ENCODE results near the gene AFF2. TPM values are rescaled to one million over a fixed set of nuclear protein-coding genes. Genes with fewer than 3 reads are reported as not detected.

AFF2 gene
- total RNA-seq, 1 donor from 2014 or later: 0.89 TPM

- no peaks in the 10 kb centered on the region for H3K27me3 Mint-ChIP-seq (ENCODE audit: unreplicated experiment)
- no peak for TF ChIP-seq CTCF (IDR thresholded peaks at IDR 0.05)
- H3K4me1 Mint-ChIP-seq (ENCODE audit: unreplicated experiment): no peaks in the 10 kb centered on the region
- no peak overlapping the region for H3K27ac Mint-ChIP-seq (ENCODE audit: unreplicated experiment)
- peaks cover 16% of the 10 kb centered on the region for H3K9me3 Mint-ChIP-seq (ENCODE audit: unreplicated experiment)
- H3K36me3 Mint-ChIP-seq (ENCODE audit: unreplicated experiment): no peaks in the 10 kb centered on the region
- DNase-seq (ENCODE audit: extremely low spot score, unreplicated experiment): no peak
- no peak overlapping the region for H3K4me3 Mint-ChIP-seq (ENCODE audit: unreplicated experiment)
Observed at GRCh38 chrX:148601034-148601433, 100.6 kb downstream of the AFF2 start.

- Mint-ChIP-seq H3K4me3 (ENCODE audit: unreplicated experiment) (no peak overlapping the region), H3K36me3 (ENCODE audit: unreplicated experiment) (no peaks in the 10 kb centered on the region), H3K9me3 (ENCODE audit: unreplicated experiment) (peaks cover 7% of the 10 kb centered on the region), H3K27ac (ENCODE audit: unreplicated experiment) (no peak overlapping the region), H3K27me3 (ENCODE audit: unreplicated experiment) (no peaks in the 10 kb centered on the region), H3K4me1 (ENCODE audit: unreplicated experiment) (no peaks in the 10 kb centered on the region)
- TF ChIP-seq CTCF (IDR thresholded peaks at IDR 0.05): no peak
- DNase-seq (ENCODE audit: extremely low spot score, unreplicated experiment): no peak
Observed at GRCh38 chrX:148609515-148610327, 109.3 kb downstream of the AFF2 start.

- no peaks in the 10 kb centered on the region for H3K27me3 Mint-ChIP-seq (ENCODE audit: unreplicated experiment)
- H3K36me3 Mint-ChIP-seq (ENCODE audit: unreplicated experiment): no peaks in the 10 kb centered on the region
- TF ChIP-seq CTCF (IDR thresholded peaks at IDR 0.05): no peak
- H3K9me3 Mint-ChIP-seq (ENCODE audit: unreplicated experiment): peaks cover 7% of the 10 kb centered on the region
- H3K4me1 Mint-ChIP-seq (ENCODE audit: unreplicated experiment): no peaks in the 10 kb centered on the region
- no peak overlapping the region for H3K4me3 Mint-ChIP-seq (ENCODE audit: unreplicated experiment)
- no peak for DNase-seq (ENCODE audit: extremely low spot score, unreplicated experiment)
- H3K27ac Mint-ChIP-seq (ENCODE audit: unreplicated experiment): no peak overlapping the region
Observed at GRCh38 chrX:148610328-148610698, 109.9 kb downstream of the AFF2 start.

GRCh38 chrX:148611993-148612392, 111.6 kb downstream of the AFF2 start:
- Mint-ChIP-seq H3K4me1 (ENCODE audit: unreplicated experiment) (no peaks in the 10 kb centered on the region), H3K27me3 (ENCODE audit: unreplicated experiment) (no peaks in the 10 kb centered on the region), H3K9me3 (ENCODE audit: unreplicated experiment) (peaks cover 10% of the 10 kb centered on the region), H3K4me3 (ENCODE audit: unreplicated experiment) (no peak overlapping the region), H3K36me3 (ENCODE audit: unreplicated experiment) (no peaks in the 10 kb centered on the region), H3K27ac (ENCODE audit: unreplicated experiment) (no peak overlapping the region)
- no peak for DNase-seq (ENCODE audit: extremely low spot score, unreplicated experiment)
- no peak for TF ChIP-seq CTCF (IDR thresholded peaks at IDR 0.05)

- no peaks in the 10 kb centered on the region for H3K27me3 Mint-ChIP-seq (ENCODE audit: unreplicated experiment)
- no peak overlapping the region for H3K27ac Mint-ChIP-seq (ENCODE audit: unreplicated experiment)
- no peaks in the 10 kb centered on the region for H3K36me3 Mint-ChIP-seq (ENCODE audit: unreplicated experiment)
- H3K9me3 Mint-ChIP-seq (ENCODE audit: unreplicated experiment): peaks cover 5% of the 10 kb centered on the region
- H3K4me3 Mint-ChIP-seq (ENCODE audit: unreplicated experiment): no peak overlapping the region
- no peaks in the 10 kb centered on the region for H3K4me1 Mint-ChIP-seq (ENCODE audit: unreplicated experiment)
- TF ChIP-seq CTCF (IDR thresholded peaks at IDR 0.05): no peak
- no peak for DNase-seq (ENCODE audit: extremely low spot score, unreplicated experiment)
Observed at GRCh38 chrX:148612431-148612830, 112.0 kb downstream of the AFF2 start.

All from osteocyte (in vitro differentiated cells).